Right lung (tissue), 5 donors: ENCODE results near the gene PLPPR2. TPM values are rescaled to one million over a fixed set of nuclear protein-coding genes. Genes with fewer than 3 reads are reported as not detected.
"Not testable (repeated sequence)": the region's sequence is repeated elsewhere in the genome, so short reads cannot be mapped to it uniquely, and the experiment has no call there.

Experiments
- DNase-seq, 2 donors: peaks; one replicate each; pipeline ENCODE4 v3.0.0-alpha.2; 2013
- polyA plus RNA-seq, 5 donors: library from polyadenylated mRNA; unstranded; fragments of 120-200 nt; gene quantifications; one replicate each; pipeline versions ENCODE4 v1.2.1 to v1.2.3, GENCODE V29; 2013; ENCODE audit warnings: inconsistent platforms in 1 of 5, low replicate concordance in 1 of 5; ENCODE audit not compliant: insufficient read length in 5 of 5, insufficient read depth in 1 of 5

Gene PLPPR2
- polyA plus RNA-seq, 5 donors, result 16.2 to 32.3 (median 22.1) TPM

DNA sequence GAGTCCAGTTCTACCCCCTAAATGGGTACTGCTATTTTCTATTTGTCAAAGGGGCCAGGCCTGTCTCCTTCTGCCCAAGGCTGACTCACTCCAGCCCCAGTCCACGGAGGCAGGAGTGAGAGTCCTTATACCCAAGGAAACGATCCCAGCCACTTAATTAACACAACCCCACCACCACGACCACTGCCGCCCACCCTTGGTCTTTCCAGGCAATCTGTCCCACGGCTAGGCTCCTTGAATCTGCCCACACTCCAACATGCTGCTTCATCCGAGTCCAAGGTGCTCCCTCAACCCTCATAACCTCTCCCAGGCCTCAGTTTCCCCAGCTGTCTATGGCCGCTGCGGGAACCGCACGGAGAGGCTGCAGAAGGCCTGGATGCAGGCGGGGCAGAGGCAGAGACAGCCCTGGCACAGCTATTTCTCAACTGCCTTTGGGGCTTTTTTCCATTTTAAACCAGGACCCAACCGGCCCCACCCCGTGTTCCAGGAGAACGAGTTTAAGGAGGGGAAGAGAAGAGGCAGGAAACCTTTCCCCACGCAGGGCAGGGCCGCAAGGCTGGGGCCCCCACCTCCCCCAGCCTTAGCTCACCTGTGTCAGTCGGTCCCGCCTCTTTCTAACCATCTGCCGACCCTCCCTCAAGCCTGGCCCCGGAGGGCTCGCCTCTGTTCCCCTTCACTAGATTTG lies 16.5 kb upstream of the PLPPR2 start:
- DNase-seq, result no peak

DNA sequence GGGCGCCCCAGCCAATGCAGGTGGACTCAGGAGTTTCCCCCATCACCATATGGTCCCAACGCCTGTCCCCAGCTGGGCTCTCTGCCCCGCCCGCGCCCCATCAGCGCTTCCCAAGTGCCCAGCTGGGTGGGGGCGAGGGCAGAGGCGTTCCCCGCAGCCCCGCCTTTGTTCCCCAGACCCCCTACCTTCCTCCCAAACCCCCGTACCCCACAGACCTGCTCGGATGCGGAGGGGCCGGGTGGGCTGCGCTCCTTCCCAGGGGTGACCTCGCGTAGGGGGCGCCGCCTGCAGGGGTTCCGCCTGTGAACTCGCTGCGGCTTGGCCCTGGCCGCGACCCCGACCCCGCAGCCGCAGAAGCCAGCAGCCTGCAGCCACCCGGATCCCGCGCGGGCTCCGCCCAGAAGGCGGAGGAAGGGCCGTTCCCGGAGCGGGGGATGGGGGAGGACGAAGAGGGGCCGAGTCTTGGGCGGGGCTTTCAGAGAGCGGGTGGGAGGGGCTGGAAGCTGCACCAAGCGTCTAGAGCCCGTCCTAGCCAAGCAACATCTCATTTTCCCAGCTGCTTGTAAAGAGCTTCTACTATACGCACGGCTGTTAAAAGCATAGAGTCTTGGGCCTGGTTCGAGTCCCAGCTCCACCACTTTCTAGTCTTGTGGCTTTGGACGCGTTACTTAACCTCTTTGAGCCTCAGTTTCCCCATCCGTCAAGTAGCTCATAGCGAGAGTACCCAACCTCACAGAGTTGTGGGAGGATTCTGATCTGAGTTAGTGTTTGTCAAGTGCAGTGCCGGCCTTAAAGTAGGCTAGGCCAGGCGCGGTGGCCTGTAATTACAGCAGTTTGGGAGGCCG lies 15.8 kb upstream of the PLPPR2 start, which contains the start of gene RAB3D:
RAB3D (minus strand) TSS at position 404 of the 845 bp plus-strand sequence. CDS start 2,258 bp downstream, outside the sequence.
- DNase-seq, result peak; percentile 87 to 91

DNA sequence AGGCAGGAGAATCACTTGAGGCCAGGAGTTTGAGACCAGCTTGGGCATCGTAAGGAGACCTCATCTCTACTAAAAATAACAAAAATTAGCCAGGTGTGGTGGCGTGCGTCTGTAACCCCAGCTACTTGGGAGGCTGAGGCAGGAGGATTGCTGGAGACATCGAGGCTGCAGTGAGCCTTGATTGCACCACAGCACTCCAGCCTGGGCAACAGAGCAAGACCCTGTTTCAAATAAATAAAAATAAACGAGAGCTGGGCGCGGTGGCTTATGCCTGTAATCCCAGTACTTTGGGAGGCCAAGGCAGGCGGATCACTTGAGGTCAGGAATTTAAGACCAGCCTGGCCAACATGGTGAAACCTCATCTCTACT lies 15.1 kb upstream of the PLPPR2 start:
- not testable (repeated sequence) for DNase-seq

DNA sequence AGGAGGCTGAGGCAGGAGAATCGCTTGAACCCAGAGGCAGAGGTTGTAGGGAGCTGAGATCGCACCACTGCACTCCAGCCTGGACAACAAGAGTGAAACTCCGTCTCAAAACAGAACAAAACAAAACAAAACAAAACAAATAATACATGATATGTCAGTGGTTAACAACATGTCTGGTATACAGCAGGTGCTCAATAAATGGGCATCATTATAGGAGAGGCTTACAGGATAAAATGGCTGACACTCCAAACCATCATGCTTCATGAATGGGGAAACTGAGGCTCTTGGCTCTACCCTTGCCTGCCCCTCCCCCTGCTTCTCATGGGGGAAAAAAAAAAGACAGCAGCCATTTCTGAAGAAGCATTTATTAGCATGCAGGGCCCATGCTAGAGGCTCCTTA lies 12.8 kb upstream of the PLPPR2 start:
- no peak for DNase-seq

DNA sequence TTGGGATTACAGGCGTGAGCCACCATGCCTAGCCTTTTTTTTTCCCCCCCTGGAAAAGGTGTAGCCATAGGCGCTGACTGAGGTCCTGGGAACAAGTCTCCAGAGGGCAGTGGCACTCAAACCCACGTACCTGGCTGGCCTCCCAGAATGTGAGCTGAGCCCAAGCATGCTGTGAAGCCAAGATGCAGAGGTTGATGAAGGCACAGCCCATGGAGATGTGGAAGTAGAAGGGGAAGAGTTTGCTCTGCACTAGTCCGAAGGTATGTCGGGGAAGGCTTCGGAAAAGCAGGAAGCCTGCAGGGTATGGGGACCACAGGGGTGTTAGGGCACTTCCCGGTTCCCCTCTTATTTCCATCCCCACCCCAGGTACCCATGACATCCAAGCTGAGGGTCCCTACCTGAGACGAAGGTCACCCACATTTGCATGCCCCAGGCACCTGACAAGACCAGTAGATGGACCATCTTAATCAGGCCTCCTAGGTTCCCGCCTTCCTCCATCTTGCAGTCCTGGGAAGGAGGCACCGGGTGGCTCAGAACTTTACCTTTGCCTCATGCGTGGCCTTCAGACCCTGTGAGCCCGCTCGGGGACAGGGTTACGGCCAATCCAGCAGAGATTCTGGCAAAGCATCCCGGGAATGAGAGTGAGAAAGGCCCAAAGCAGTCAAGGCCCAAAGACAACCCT lies 10.0 kb upstream of the PLPPR2 start:
- no peak for DNase-seq

DNA sequence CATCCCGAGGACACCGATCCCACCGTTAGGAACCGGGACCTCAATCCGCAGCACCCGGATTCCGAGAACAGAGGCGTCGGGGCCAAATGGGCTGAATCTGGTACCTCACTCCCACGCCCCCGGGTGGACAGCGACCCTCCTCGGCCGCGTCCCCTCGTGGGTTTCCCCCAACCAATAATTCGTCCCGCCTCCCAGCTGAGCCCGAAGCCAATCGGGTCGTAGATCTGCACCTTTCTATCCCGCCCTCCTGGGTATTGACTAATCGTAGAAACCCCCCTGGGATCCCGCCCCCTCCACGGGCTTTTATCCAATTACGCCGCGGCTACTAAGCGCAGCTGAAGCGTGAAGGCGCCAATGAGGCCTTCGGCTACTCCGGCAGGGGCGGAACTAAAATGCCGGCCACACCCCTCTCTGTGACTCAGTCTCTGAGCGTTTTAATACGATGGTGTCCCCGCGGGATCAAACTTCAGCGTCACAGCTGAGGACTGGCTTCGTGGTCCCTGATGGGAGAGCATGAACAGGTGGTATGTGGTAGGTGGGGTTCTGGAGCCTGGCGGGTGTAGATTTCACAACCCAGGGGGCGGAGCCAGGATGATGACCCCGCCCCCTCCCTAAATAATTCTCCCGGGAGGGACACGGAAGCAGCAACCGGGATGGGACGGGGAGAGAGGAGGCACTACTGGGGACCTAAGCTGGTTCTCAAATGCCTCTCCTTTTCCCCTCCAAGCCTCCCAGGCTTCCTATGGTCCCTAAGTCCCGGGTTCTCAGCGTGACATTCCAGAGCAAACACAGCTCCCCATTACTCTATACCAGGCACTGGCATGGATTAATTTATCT lies 8.9 kb upstream of the PLPPR2 start, which contains the start of the genes CCDC159 and TMEM205:
CCDC159 (plus strand) TSS at position 416 of the 837 bp plus-strand sequence; CDS start at position 504, 88 bp downstream.
TMEM205 (minus strand) TSS at position 165 of the 837 bp plus-strand sequence. CDS start 649 bp downstream, outside the sequence.
- DNase-seq, result peak; percentile 98 to 99

DNA sequence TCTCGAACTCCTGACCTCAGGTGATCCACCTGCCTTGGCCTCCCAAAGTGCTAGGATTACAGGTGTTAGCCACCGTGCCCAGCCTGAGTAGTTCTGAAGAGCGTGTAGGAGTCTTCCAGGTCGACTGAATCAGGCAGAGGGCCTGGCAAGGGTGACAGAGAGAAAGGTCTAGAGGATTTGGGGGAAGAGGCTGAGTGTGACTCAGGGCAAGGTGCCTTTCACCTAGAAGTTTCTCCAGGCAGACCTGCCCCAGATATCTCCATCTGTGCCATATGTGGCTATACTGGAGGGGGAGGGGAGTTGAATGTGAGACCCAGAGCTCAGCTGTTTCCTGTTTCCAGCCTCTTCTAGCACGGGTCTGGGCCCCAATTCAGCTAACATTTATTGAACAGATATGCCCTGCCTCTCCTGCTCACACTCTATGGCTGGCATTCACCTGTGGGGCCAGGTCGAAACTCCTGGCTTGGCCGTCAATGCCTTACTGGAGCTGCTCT lies 7.6 kb upstream of the PLPPR2 start:
- DNase-seq, result no peak

DNA sequence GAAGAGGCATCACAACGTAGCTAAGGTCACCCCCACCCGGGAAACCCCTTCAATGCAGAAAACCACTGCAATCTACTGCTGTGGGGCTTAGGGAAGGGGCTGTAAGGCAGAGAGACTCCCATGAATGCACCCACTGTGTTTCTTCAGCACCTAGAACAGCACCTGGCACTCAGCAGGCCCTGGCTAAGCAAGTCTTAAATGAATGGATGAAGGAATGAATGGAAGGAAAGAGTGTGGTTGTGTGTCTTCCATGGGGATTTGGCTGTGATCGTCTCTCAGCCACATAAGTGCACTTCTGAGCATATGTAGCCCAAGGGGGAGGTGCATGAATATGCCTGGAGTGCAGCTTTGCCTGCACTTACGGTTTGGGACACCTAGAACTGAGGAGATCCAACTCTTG lies 6.1 kb upstream of the PLPPR2 start:
- no peak for DNase-seq

DNA sequence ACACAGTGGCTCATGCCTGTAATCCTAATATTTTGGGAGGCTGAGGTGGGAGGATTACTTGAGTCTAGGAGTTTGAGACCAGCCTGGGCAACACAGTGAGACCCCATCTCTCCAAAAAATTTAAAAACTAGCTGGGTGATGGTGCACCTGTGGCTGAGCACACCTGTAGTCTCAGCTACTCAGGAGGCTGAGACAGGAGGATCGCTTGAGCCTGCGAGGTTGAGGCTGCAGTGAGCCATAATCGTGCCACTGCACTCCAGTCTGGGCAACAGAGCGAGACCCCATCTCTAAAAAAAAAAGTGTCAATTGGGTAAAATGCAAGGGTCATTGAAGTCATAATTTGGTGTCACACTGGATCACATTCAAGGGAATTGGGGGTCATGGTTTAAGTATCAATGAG lies 1.1 kb upstream of the PLPPR2 start:
- DNase-seq, result not testable (repeated sequence)

DNA sequence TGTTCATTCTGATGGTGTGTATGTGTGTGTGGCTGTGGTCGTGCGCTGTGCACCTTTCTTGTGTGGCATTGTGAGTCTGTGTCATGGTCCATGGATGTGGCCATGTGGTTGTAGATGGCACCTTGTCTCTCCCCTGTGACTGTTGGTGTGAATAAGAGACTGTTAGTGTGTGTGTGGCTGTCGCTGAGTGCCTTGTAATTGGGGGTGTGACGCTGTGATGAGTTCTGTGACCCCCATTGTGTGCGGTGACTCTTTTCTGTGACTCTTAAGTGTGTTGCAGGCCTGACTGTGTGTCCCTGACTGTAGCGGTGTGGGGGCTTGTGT lies 804 bp downstream of the PLPPR2 start:
- DNase-seq, result no peak

DNA sequence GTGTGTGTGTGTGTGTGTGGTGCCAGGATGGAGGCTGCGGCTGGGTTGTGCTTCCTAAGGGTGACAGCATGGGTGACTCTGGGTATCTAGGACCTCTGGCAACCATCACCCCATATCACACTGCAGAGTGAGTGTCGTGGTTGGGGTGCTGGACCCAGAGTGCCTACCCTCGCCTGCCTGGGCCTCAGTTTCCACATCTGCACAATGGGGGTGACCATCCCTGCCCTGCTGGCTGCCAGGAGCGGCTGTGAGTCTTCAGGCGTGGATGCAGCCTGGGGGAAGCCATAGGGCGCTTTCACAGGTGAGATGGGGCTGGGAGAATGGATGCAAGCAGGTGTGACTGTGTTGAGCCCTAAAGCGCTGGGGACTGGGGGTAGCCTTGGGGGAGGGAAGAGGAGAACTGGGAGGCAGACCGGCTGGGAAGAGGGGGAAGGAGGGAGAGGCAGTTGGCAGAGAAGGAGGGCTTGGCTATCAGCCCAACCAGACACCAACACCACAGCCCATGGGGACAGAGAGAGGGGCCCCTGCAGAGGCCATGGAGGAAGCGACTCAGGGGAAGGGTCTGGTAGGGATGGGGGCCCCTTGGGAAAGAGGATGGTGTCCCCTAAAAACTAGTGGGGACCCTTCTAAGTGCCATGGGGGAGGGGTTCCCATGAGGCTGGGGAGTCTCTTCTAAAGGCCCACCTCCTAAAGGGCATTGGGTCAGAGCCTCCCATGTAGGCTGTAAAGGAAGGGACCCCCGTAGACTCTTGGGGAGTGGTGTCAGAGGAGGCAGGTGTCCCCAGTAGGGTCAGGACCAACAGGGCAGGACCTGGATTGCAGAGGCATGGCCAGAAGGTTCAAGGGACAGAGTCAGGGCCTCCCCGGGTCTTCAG lies 1.7 kb downstream of the PLPPR2 start:
- no peak for DNase-seq

DNA sequence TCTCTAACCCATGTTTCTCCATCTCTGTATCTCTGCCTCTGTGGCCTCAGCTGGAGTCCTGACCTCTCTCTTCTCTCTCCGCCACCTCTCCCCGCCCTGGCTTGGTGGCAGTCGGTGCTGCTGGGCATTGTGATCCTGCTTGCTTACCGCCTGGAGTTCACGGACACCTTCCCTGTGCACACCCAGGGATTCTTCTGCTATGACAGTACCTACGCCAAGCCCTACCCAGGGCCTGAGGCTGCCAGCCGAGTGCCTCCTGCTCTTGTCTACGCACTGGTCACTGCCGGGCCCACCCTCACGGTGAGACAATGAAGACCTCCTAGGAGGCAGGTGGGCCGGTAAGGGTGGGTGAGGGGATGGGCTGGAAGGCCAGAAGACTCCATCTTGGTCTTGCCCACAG lies 4.2 kb downstream of the PLPPR2 start:
- DNase-seq, result no peak

DNA sequence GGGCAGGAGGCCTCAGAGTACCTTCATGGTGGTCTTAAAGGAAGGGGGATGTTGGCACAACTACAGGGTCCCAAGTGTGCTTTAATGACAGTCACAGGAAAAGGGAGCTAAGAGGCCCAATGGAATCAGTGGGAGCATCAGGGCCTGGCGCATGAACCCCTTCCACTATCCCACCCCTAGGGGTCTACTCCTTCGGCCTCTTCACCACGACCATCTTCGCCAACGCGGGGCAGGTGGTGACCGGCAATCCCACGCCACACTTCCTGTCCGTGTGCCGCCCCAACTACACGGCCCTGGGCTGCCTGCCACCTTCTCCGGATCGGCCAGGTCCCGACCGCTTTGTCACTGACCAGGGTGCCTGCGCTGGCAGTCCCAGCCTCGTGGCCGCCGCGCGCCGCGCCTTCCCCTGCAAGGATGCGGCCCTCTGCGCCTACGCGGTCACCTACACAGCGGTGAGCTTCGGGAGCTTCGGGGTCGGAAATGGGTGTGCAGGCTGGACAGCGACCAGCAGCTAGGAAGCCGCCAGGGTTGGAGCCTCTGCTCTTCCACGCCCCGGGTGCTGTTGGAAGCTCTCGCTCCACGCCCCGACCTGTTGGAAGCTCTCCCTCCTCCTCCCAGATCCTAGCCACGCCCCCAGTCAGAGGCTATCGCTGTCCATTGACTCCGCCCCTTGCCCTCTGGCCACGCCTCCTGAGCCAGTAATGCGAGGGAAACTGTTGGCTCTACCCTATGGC lies 6.0 kb downstream of the PLPPR2 start:
- no peak for DNase-seq

DNA sequence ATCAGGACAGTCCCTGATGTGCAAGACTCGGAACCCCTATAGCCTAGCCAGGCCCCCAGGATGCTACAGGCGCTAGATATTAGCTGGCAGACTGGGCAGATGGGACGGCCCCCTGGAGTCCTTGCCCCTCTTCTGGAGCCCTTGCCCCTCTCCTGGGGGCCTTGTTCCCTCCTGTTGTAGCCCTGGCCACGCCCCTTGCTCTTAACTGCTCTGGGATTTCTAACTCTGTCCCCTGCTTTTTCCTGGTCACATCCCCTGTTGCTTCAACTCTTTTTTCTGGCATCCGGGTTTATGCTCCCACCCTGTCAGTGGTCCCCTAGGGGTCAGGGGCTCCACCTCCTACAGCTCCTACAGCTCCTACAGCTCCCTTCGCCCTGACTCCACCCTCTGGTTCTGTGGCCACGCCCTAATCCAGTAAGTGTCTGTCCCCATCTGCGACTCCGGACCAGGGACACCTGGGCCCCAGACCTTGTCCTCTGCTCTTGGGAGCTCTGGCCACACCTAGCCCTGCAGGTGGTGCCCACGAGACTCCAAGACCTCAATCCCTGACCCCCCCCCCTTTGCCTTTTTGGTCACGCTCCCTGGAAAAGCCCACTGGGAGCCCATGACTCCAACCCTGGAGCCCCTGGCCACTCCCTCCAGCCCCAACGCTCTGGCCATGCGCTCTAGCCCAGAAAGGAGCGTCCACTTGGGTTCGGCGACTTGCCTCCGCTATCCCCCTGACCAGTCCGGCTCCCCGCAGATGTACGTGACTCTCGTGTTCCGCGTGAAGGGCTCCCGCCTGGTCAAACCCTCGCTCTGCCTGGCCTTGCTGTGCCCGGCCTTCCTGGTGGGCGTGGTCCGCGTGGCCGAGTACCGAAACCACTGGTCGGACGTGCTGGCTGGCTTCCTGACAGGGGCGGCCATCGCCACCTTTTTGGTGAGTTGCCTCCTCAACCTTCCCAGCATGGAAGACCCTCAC lies 6.8 kb downstream of the PLPPR2 start:
- no peak for DNase-seq

DNA sequence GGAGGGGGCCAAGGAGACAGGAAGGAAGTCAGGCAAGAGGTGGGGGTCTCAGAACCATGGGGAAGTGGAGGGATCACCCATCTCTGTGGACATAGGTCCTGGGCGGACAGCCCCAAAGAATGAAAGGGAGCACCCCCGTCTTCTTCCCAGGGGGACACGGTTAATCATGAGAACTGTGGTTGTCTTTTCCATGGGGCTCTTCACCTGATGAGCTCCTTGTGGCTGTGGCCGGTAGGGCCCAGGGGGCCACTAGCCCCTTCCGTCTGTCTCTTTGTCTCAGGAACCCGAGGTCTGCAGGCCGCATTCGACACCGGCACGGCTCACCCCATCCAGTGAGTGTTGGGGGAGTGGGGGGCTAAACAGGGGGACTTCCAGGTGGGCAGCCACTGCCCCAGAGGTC lies 8.6 kb downstream of the PLPPR2 start:
- DNase-seq, result no peak

DNA sequence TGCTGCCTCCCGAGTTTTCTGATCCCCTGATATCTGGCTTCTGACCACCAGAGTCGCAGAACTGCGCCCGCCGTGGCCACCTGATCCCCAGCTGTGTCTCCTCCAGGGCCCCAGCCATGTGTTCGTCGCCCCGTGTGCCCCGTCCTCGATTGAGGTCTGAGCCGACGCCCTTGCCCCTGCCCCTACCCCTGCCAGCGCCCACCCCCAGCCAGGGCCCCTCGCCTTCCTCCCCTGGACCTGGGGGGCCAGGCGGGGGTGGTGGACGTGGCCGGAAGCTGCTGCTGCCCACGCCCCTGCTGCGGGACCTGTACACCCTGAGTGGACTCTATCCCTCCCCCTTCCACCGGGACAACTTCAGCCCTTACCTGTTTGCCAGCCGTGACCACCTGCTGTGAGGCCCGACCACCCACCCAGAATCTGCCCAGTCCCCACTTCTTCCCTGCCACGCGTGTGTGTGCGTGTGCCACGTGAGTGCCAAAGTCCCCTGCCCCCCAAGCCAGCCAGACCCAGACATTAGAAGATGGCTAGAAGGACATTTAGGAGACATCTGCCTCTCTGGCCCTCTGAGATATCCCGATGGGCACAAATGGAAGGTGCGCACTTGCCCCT lies 9.2 kb downstream of the PLPPR2 start:
- DNase-seq, result no peak

DNA sequence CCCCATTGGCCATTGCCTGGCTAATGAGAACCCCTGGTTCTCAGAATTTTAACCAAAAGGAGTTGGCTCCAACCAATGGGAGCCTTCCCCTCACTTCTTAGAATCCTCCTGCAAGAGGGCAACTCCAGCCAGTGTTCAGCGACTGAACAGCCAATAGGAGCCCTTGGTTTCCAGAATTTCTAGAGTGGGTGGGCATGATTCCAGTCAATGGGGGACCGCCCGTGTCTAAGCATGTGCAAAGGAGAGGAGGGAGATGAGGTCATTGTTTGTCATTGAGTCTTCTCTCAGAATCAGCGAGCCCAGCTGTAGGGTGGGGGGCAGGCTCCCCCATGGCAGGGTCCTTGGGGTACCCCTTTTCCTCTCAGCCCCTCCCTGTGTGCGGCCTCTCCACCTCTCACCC lies 9.7 kb downstream of the PLPPR2 start:
- no peak for DNase-seq

DNA sequence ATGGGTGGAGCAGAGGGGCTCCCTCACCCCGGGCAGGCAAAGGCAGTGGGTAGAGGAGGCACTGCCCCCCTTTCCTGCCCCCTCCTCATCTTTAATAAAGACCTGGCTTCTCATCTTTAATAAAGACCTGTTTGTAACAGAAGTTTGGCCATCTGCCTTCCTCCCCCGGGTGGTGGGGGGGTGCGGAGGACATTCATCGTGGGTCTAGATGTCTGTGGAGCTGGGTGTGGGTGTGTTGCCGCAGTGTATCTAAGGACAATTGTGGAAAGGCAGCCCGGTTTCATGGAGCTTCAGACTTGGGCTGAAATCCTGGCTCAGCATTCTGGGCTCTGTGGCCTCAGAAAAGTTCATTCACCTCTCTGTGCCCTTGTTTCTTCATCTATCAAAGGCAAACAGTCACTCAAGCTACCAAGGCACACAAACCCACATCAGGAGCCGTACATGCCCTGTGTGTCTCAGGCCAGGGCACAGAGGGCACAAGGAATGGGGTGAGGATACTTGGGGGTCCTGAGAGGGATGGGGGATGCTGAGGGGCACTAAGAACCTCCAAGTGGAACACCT lies 10.4 kb downstream of the PLPPR2 start:
- no peak for DNase-seq
